ENCODE data around the gene MBNL1. TPM values are rescaled to one million over a fixed set of nuclear protein-coding genes. Genes with fewer than 3 reads are reported as not detected.

MBNL1 gene
- polyA plus RNA-seq, 1 donor (not counting 4 experiments of a cell fraction or from before 2014, with no cell fraction given) = 58.3 TPM

- H3K9me1 ChIP-seq (ENCODE audit: control insufficient read depth, extremely low read depth, insufficient read depth, low read length) = no peaks in the 10 kb centered on the region
- no peak overlapping the region for H2AFZ ChIP-seq (ENCODE audit: control insufficient read depth, low read length)
- DNase-seq (ENCODE audit: low read depth, low spot score) = no peak
- H3K4me2 ChIP-seq (ENCODE audit: control insufficient read depth, extremely low read depth, insufficient read depth, low read depth, low read length) = no peak overlapping the region
- peaks cover 0 to 3% of the 10 kb centered on the region in 2 experiments for H3K36me3 ChIP-seq (ENCODE audit: control insufficient read depth in 2 of 2, extremely low read depth in 1 of 2, insufficient read depth in 2 of 2, low read length in 2 of 2)
- no peak for FAIRE-seq
- no peaks in the 10 kb centered on the region for H3K27me3 ChIP-seq (ENCODE audit: control insufficient read depth, extremely low read depth, insufficient read depth, low read length)
- dilution Hi-C loops (cut with MboI; ENCODE audit: extremely low pct_ligation_motif_present, low sequenced_read_pairs) = no loop called here
- no peaks in the 10 kb centered on the region for H3K9me3 ChIP-seq (ENCODE audit: control insufficient read depth, low read depth, low read length)
- no peak overlapping the region for H3K9ac ChIP-seq (ENCODE audit: control insufficient read depth, extremely low read depth, insufficient read depth, low read length)
- H3K79me2 ChIP-seq (ENCODE audit: control insufficient read depth, insufficient read depth, low read length) = peaks cover 33% of the 10 kb centered on the region
- TF ChIP-seq CTCF (optimal IDR thresholded peaks at IDR 0.05 in 1 of 3, IDR thresholded peaks at IDR 0.05 in 1 of 3, conservative IDR thresholded peaks at IDR 0.05 in 1 of 3; ENCODE audit: extremely low read depth in 1 of 3, insufficient read depth in 2 of 3, low read length in 3 of 3) (no peak), EZH2 (IDR thresholded peaks at IDR 0.05; ENCODE audit: low read length) (no peak)
- H3K4me3 ChIP-seq (ENCODE audit: control insufficient read depth in 2 of 3, extremely low read depth in 1 of 3, insufficient read depth in 2 of 3, low read depth in 1 of 3, low read length in 3 of 3) = no peak overlapping the region
- H3K4me1 ChIP-seq (ENCODE audit: control insufficient read depth, extremely low read depth, insufficient read depth, low read length) = peaks cover 26% of the 10 kb centered on the region
- H3K27ac ChIP-seq (ENCODE audit: control insufficient read depth, insufficient read depth, low read length) = no peak overlapping the region
- H4K20me1 ChIP-seq (ENCODE audit: control insufficient read depth, extremely low read depth, insufficient read depth, low read length) = no peaks in the 10 kb centered on the region
Measured at GRCh38 chr3:152346058-152346457, 77.3 kb downstream of the MBNL1 start.

GRCh38 chr3:152346740-152347139 is 78.0 kb downstream of the MBNL1 start:
- Histone ChIP-seq H3K9ac (ENCODE audit: control insufficient read depth, extremely low read depth, insufficient read depth, low read length) (no peak overlapping the region), H3K4me1 (ENCODE audit: control insufficient read depth, extremely low read depth, insufficient read depth, low read length) (peaks cover 26% of the 10 kb centered on the region), H3K4me2 (ENCODE audit: control insufficient read depth, extremely low read depth, insufficient read depth, low read depth, low read length) (no peak overlapping the region), H3K79me2 (ENCODE audit: control insufficient read depth, insufficient read depth, low read length) (peaks cover 39% of the 10 kb centered on the region), H4K20me1 (ENCODE audit: control insufficient read depth, extremely low read depth, insufficient read depth, low read length) (no peaks in the 10 kb centered on the region), H3K9me3 (ENCODE audit: control insufficient read depth, low read depth, low read length) (no peaks in the 10 kb centered on the region), H3K27ac (ENCODE audit: control insufficient read depth, insufficient read depth, low read length) (no peak overlapping the region), H3K36me3 (ENCODE audit: control insufficient read depth in 2 of 2, extremely low read depth in 1 of 2, insufficient read depth in 2 of 2, low read length in 2 of 2) (peaks cover 0 to 3% of the 10 kb centered on the region in 2 experiments), H3K27me3 (ENCODE audit: control insufficient read depth, extremely low read depth, insufficient read depth, low read length) (no peaks in the 10 kb centered on the region), H3K9me1 (ENCODE audit: control insufficient read depth, extremely low read depth, insufficient read depth, low read length) (no peaks in the 10 kb centered on the region), H2AFZ (ENCODE audit: control insufficient read depth, low read length) (no peak overlapping the region), H3K4me3 (ENCODE audit: control insufficient read depth in 2 of 3, extremely low read depth in 1 of 3, insufficient read depth in 2 of 3, low read depth in 1 of 3, low read length in 3 of 3) (no peak overlapping the region)
- DNase-seq (ENCODE audit: low read depth, low spot score) (no peak), FAIRE-seq (no peak)
- dilution Hi-C loops (cut with MboI; ENCODE audit: extremely low pct_ligation_motif_present, low sequenced_read_pairs) = no loop called here
- TF ChIP-seq EZH2 (IDR thresholded peaks at IDR 0.05; ENCODE audit: low read length) = no peak
- TF ChIP-seq CTCF (optimal IDR thresholded peaks at IDR 0.05 in 1 of 3, IDR thresholded peaks at IDR 0.05 in 1 of 3, conservative IDR thresholded peaks at IDR 0.05 in 1 of 3; ENCODE audit: extremely low read depth in 1 of 3, insufficient read depth in 2 of 3, low read length in 3 of 3) = no peak
